Thyroid gland (tissue), 4 donors: ENCODE results near the gene RGS9. TPM values are rescaled to one million over a fixed set of nuclear protein-coding genes. Genes with fewer than 3 reads are reported as not detected.

Experiments
- DNase-seq, 2 donors: peaks; one replicate each; pipeline ENCODE4 v3.0.0-alpha.2; 2019
- H3K27ac ChIP-seq, 3 donors: fragments of 200-600 bp; sonication (generic); 1 replicate in 2 of 3; 2 replicates in 1 of 3; pipeline ENCODE4 v1.5.1; 2016 to 2019; ENCODE audit warnings: mild to moderate bottlenecking in 1 of 3, moderate library complexity in 1 of 3
- H3K27me3 ChIP-seq: fragments of 200-600 bp; sonication (generic); one replicate; pipeline ENCODE4 v1.5.1; 2019
- H3K36me3 ChIP-seq, 2 donors: fragments of 200-600 bp; sonication (generic); one replicate each; pipeline ENCODE4 v1.5.1; 2016 to 2019
- H3K4me1 ChIP-seq, 2 donors: fragments of 200-600 bp; sonication (generic); one replicate each; pipeline ENCODE4 v1.5.1; 2017 to 2019
- H3K4me3 ChIP-seq, 3 donors: fragments of 200-600 bp; sonication (generic); replicated peaks in 1 of 3; 1 replicate in 2 of 3; 2 replicates in 1 of 3; pipeline ENCODE4 v1.5.1; 2016; ENCODE audit warnings: mild to moderate bottlenecking in 1 of 3
- H3K9me3 ChIP-seq: fragments of 200-600 bp; sonication (generic); one replicate; pipeline ENCODE4 v1.5.1; 2017
- CTCF ChIP-seq, 6 experiments: fragments of 200-600 bp in 3 of 6; fragments of 450-650 bp in 3 of 6; sonication (generic) in 3 of 6; IDR thresholded peaks; one replicate each; pipeline ENCODE4 v1.5.1; 2016 to 2019; ENCODE audit warnings: antibody characterized with exemption in 6 of 6, mild to moderate bottlenecking in 2 of 6, inconsistent platforms in 1 of 6, moderate library complexity in 1 of 6
- POLR2A ChIP-seq, 2 donors: fragments of 450-650 bp; IDR thresholded peaks; one replicate each; pipeline ENCODE4 v1.6.1; 2017; ENCODE audit warnings: antibody characterized with exemption in 2 of 2, mild to moderate bottlenecking in 2 of 2, moderate library complexity in 1 of 2
- WGBS, 2 donors: methylation state at CpG; one replicate each; pipeline ENCODE4 v1.1.5; 2017; 5-methylcytosine and 5-hydroxymethylcytosine counted together
- intact Hi-C: fragments of 100-400 bp; cut with DNase I; formaldehyde crosslinking; loops from one replicate; pipeline ENCODE4 v1.15.1; 2023
- total RNA-seq, 4 donors: library from RNA; depleted of rRNA; stranded (reverse); fragments of >200 nt; gene quantifications; one replicate each; pipeline ENCODE4 v1.2.3, GENCODE V29; 2016

RGS9 gene
- total RNA-seq, 4 donors from 2014 or later: 6.0 to 15.5 (median 6.7) TPM

- H3K4me3 ChIP-seq: no peak overlapping the region
- H3K4me1 ChIP-seq: peaks cover 23 to 39% of the 10 kb centered on the region in 2 donors
- H3K27ac ChIP-seq: peak overlapping the region; percentile 9 to 91 (median 42)
- intact Hi-C loops: loop anchor here (5.0 kb wide), 2 partner anchors 47 to 132 kb away; partner anchors contain the start of gene GNA13
- no peak for DNase-seq
- H3K9me3 ChIP-seq: no peaks in the 10 kb centered on the region
- no peaks in the 10 kb centered on the region for H3K27me3 ChIP-seq
- TF ChIP-seq POLR2A (IDR thresholded peaks at IDR 0.05) (no peak), CTCF (IDR thresholded peaks at IDR 0.05) (no peak)
- H3K36me3 ChIP-seq: no peaks in the 10 kb centered on the region
Measured at GRCh38 chr17:65104541-65104940, 32.6 kb upstream of the RGS9 start.

- WGBS, 2 donors: 36 to 39% methylated on average over 6 of the region's 6 CpGs
- no peaks in the 10 kb centered on the region for H3K27me3 ChIP-seq
- H3K4me3 ChIP-seq: no peak overlapping the region
- H3K9me3 ChIP-seq: no peaks in the 10 kb centered on the region
- peaks cover 22 to 36% of the 10 kb centered on the region in 2 donors for H3K4me1 ChIP-seq
- no peak for TF ChIP-seq POLR2A (IDR thresholded peaks at IDR 0.05)
- TF ChIP-seq CTCF (IDR thresholded peaks at IDR 0.05): no peak
- intact Hi-C loops: loop anchor here (5.0 kb wide), 2 partner anchors 48 to 133 kb away; partner anchors contain the start of gene GNA13
- peak; percentile 16 to 24 for DNase-seq
- peak overlapping the region; percentile 42 to 91 (median 85) for H3K27ac ChIP-seq
- no peaks in the 10 kb centered on the region for H3K36me3 ChIP-seq
Measured at GRCh38 chr17:65104973-65105372, 32.2 kb upstream of the RGS9 start.

- no peaks in the 10 kb centered on the region for H3K9me3 ChIP-seq
- no peak for TF ChIP-seq CTCF (IDR thresholded peaks at IDR 0.05)
- TF ChIP-seq POLR2A (IDR thresholded peaks at IDR 0.05): no peak
- no peak for DNase-seq
- peaks cover 15 to 26% of the 10 kb centered on the region in 2 donors for H3K4me1 ChIP-seq
- H3K27ac ChIP-seq: no peak overlapping the region
- intact Hi-C loops: no loop called here
- H3K27me3 ChIP-seq: no peaks in the 10 kb centered on the region
- no peaks in the 10 kb centered on the region for H3K36me3 ChIP-seq
- 92 to 96% methylated on average over 6 of the region's 6 CpGs for WGBS, 2 donors
- H3K4me3 ChIP-seq: no peak overlapping the region
Measured at GRCh38 chr17:65108152-65108551, 29.0 kb upstream of the RGS9 start.

GRCh38 chr17:65109543-65109942 lies 27.6 kb upstream of the RGS9 start:
- H3K9me3 ChIP-seq: no peaks in the 10 kb centered on the region
- no peaks in the 10 kb centered on the region for H3K27me3 ChIP-seq
- DNase-seq: no peak
- WGBS, 2 donors: 41 to 44% methylated on average over 6 of the region's 6 CpGs
- peaks cover 15 to 26% of the 10 kb centered on the region in 2 donors for H3K4me1 ChIP-seq
- H3K36me3 ChIP-seq: no peaks in the 10 kb centered on the region
- intact Hi-C loops: no loop called here
- no peak overlapping the region for H3K27ac ChIP-seq
- TF ChIP-seq POLR2A (IDR thresholded peaks at IDR 0.05) (no peak), CTCF (IDR thresholded peaks at IDR 0.05) (no peak)
- H3K4me3 ChIP-seq: no peak overlapping the region

- Histone ChIP-seq H3K27me3 (no peaks in the 10 kb centered on the region), H3K4me3 (no peak overlapping the region), H3K27ac (no peak overlapping the region), H3K9me3 (no peaks in the 10 kb centered on the region), H3K4me1 (peaks cover 13 to 21% of the 10 kb centered on the region in 2 donors), H3K36me3 (no peaks in the 10 kb centered on the region)
- TF ChIP-seq CTCF (IDR thresholded peaks at IDR 0.05) (no peak), POLR2A (IDR thresholded peaks at IDR 0.05) (no peak)
- DNase-seq: no peak
- intact Hi-C loops: no loop called here
- WGBS, 2 donors: 89 to 95% methylated on average over 2 of the region's 2 CpGs
Measured at GRCh38 chr17:65109990-65110680, 27.0 kb upstream of the RGS9 start.
